Neural progenitor cell (in vitro differentiated cells): ENCODE results near the gene CLEC17A.

ENCODE experiments used
- EZH2 ChIP-seq: fragments of 200-600 bp; sonication (generic); IDR thresholded peaks from 2 replicates; pipeline ENCODE4 v1.6.1; 2017; ENCODE audit warnings: antibody characterized with exemption, mild to moderate bottlenecking, moderate library complexity
- EZH2phosphoT487 ChIP-seq: fragments of 200-600 bp; sonication (generic); IDR thresholded peaks from 2 replicates; pipeline ENCODE4 v1.6.1; 2017; ENCODE audit warnings: antibody characterized with exemption
- TF ChIP-seq, protein P1 (sequence below): fragments of 200-600 bp; sonication (generic); IDR thresholded peaks from 2 replicates; pipeline ENCODE4 v1.5.1; 2017; ENCODE audit warnings: antibody characterized with exemption, mild to moderate bottlenecking

DNA sequence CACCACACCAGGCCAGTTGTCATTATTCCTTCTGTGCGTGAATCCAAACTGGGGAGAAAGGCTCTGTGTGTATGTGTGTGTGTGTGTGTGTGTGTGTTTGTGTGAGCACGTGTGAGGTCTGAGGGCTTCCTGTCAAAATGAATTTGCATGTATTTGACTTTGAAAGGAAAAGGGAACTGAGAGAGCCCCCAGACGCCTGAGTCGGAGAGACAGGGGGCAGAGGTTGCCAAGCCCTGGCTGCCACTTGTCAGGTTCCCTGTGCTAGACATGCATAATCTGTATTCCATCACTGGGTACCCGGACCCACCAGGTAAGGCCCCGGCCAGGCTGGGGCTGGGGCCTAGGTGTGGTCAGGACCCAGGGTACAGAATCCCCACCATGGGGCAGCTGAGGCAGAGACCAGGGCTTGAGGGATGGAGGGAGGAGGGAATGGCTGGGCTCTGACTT is at the start of gene CLEC17A:
- TF ChIP-seq EZH2 (no peak), EZH2phosphoT487 (no peak)
- TF ChIP-seq, protein P1, sequence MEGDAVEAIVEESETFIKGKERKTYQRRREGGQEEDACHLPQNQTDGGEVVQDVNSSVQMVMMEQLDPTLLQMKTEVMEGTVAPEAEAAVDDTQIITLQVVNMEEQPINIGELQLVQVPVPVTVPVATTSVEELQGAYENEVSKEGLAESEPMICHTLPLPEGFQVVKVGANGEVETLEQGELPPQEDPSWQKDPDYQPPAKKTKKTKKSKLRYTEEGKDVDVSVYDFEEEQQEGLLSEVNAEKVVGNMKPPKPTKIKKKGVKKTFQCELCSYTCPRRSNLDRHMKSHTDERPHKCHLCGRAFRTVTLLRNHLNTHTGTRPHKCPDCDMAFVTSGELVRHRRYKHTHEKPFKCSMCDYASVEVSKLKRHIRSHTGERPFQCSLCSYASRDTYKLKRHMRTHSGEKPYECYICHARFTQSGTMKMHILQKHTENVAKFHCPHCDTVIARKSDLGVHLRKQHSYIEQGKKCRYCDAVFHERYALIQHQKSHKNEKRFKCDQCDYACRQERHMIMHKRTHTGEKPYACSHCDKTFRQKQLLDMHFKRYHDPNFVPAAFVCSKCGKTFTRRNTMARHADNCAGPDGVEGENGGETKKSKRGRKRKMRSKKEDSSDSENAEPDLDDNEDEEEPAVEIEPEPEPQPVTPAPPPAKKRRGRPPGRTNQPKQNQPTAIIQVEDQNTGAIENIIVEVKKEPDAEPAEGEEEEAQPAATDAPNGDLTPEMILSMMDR, result no peak
